Activated CD4-positive, alpha-beta T cell treated with anti-CD3 and anti-CD28 coated beads, Interleukin-2, amount 10 ng/mL, durations not matched to agents 24 days and 14 days (primary cell): Measurements from ENCODE around the gene RASGRF1. TPM values are rescaled to one million over a fixed set of nuclear protein-coding genes. Genes with fewer than 3 reads are reported as not detected.
"Not testable (repeated sequence)": the region's sequence is repeated elsewhere in the genome, so short reads cannot be mapped to it uniquely, and the experiment has no call there.

Experiments
- DNase-seq: peaks from one replicate; pipeline ENCODE4 v3.0.0; 2022
- H3K27ac Mint-ChIP-seq: one replicate; pipeline ENCODE4 v1.8.0; 2022; ENCODE audit warnings: mild to moderate bottlenecking, mixed read lengths
- H3K27me3 Mint-ChIP-seq: one replicate; pipeline ENCODE4 v1.8.0; 2022; ENCODE audit warnings: mixed read lengths
- H3K36me3 Mint-ChIP-seq: one replicate; pipeline ENCODE4 v1.8.0; 2022; ENCODE audit warnings: low read depth, mild to moderate bottlenecking, mixed read lengths
- H3K4me1 Mint-ChIP-seq: one replicate; pipeline ENCODE4 v1.8.0; 2021; ENCODE audit warnings: mixed read lengths
- H3K4me3 Mint-ChIP-seq: one replicate; pipeline ENCODE4 v1.8.0; 2022; ENCODE audit warnings: mild to moderate bottlenecking, moderate library complexity, mixed read lengths
- H3K9me3 Mint-ChIP-seq: one replicate; pipeline ENCODE4 v1.8.0; 2021; ENCODE audit warnings: mixed read lengths
- intact Hi-C: fragments of 100-400 bp; cut with micrococcal nuclease; formaldehyde crosslinking; loops from one replicate; pipeline ENCODE4 v1.15.1; 2023
- total RNA-seq: library from RNA; stranded (reverse); gene quantifications from 2 replicates; pipeline ENCODE4 v1.2.3, GENCODE V29; 2022

The RASGRF1 gene
- total RNA-seq, 1 donor from 2014 or later: not detected

- Mint-ChIP-seq H3K27me3 (no peaks in the 10 kb centered on the region), H3K36me3 (peaks cover 27% of the 10 kb centered on the region), H3K27ac (no peak overlapping the region), H3K4me1 (peaks cover 4% of the 10 kb centered on the region), H3K9me3 (no peaks in the 10 kb centered on the region), H3K4me3 (no peak overlapping the region)
- no peak for DNase-seq
- intact Hi-C loops: no loop called here
These were observed 159.8 kb downstream of the RASGRF1 start for GRCh38 chr15:78930577-78931388.

- Mint-ChIP-seq H3K27me3 (no peaks in the 10 kb centered on the region), H3K9me3 (no peaks in the 10 kb centered on the region), H3K36me3 (peaks cover 28% of the 10 kb centered on the region), H3K4me1 (peaks cover 4% of the 10 kb centered on the region), H3K4me3 (no peak overlapping the region), H3K27ac (no peak overlapping the region)
- intact Hi-C loops: no loop called here
- no peak for DNase-seq
These were observed 160.9 kb downstream of the RASGRF1 start for GRCh38 chr15:78929536-78930264.

- Mint-ChIP-seq H3K4me1 (no peaks in the 10 kb centered on the region), H3K36me3 (peaks cover 31% of the 10 kb centered on the region), H3K9me3 (no peaks in the 10 kb centered on the region), H3K27me3 (no peaks in the 10 kb centered on the region), H3K27ac (no peak overlapping the region), H3K4me3 (no peak overlapping the region)
- DNase-seq: no peak
- intact Hi-C loops: no loop called here
These were observed 161.9 kb downstream of the RASGRF1 start for GRCh38 chr15:78928616-78929093.

- H3K4me3 Mint-ChIP-seq, H3K9me3 Mint-ChIP-seq, intact Hi-C loops, H3K4me1 Mint-ChIP-seq, H3K27me3 Mint-ChIP-seq, H3K27ac Mint-ChIP-seq, DNase-seq: not testable (repeated sequence)
- peaks cover 31% of the 10 kb centered on the region for H3K36me3 Mint-ChIP-seq
These were observed 162.4 kb downstream of the RASGRF1 start for GRCh38 chr15:78928176-78928575.

GRCh38 chr15:78927077-78927790 is 163.3 kb downstream of the RASGRF1 start:
- H3K36me3 Mint-ChIP-seq: peaks cover 32% of the 10 kb centered on the region
- intact Hi-C loops: no loop called here
- H3K27ac Mint-ChIP-seq: no peak overlapping the region
- H3K4me3 Mint-ChIP-seq: no peak overlapping the region
- H3K4me1 Mint-ChIP-seq: no peaks in the 10 kb centered on the region
- no peaks in the 10 kb centered on the region for H3K27me3 Mint-ChIP-seq
- H3K9me3 Mint-ChIP-seq: no peaks in the 10 kb centered on the region
- no peak for DNase-seq

- intact Hi-C loops: no loop called here
- H3K27me3 Mint-ChIP-seq: no peaks in the 10 kb centered on the region
- no peak for DNase-seq
These were observed 164.4 kb downstream of the RASGRF1 start for GRCh38 chr15:78925956-78926743.

GRCh38 chr15:78925076-78925624 is 165.4 kb downstream of the RASGRF1 start:
- intact Hi-C loops: no loop called here
- peaks cover 40% of the 10 kb centered on the region for H3K36me3 Mint-ChIP-seq
- H3K27ac Mint-ChIP-seq: no peak overlapping the region
- H3K27me3 Mint-ChIP-seq: no peaks in the 10 kb centered on the region
- no peaks in the 10 kb centered on the region for H3K9me3 Mint-ChIP-seq
- no peak overlapping the region for H3K4me3 Mint-ChIP-seq
- DNase-seq: no peak
- no peaks in the 10 kb centered on the region for H3K4me1 Mint-ChIP-seq

More at GRCh38 chr15:78925956-78926743, 164.4 kb downstream of the RASGRF1 start:
- Mint-ChIP-seq H3K4me3 (no peak overlapping the region), H3K27ac (no peak overlapping the region), H3K4me1 (no peaks in the 10 kb centered on the region), H3K9me3 (no peaks in the 10 kb centered on the region), H3K36me3 (peaks cover 40% of the 10 kb centered on the region)

GRCh38 chr15:78923480-78924360 is 166.9 kb downstream of the RASGRF1 start:
- intact Hi-C loops: no loop called here
- Mint-ChIP-seq H3K4me1 (no peaks in the 10 kb centered on the region), H3K27ac (no peak overlapping the region), H3K27me3 (no peaks in the 10 kb centered on the region), H3K9me3 (no peaks in the 10 kb centered on the region), H3K36me3 (peaks cover 41% of the 10 kb centered on the region), H3K4me3 (no peak overlapping the region)
- no peak for DNase-seq

GRCh38 chr15:78923015-78923414 is 167.6 kb downstream of the RASGRF1 start:
- H3K9me3 Mint-ChIP-seq: no peaks in the 10 kb centered on the region
- DNase-seq: no peak
- no peak overlapping the region for H3K27ac Mint-ChIP-seq
- H3K27me3 Mint-ChIP-seq: no peaks in the 10 kb centered on the region
- no peaks in the 10 kb centered on the region for H3K4me1 Mint-ChIP-seq
- H3K36me3 Mint-ChIP-seq: peaks cover 43% of the 10 kb centered on the region
- H3K4me3 Mint-ChIP-seq: no peak overlapping the region
- intact Hi-C loops: no loop called here

- Mint-ChIP-seq H3K27ac (no peak overlapping the region), H3K4me1 (no peaks in the 10 kb centered on the region), H3K9me3 (no peaks in the 10 kb centered on the region), H3K36me3 (peaks cover 42% of the 10 kb centered on the region), H3K27me3 (no peaks in the 10 kb centered on the region), H3K4me3 (no peak overlapping the region)
- intact Hi-C loops: no loop called here
- DNase-seq: no peak
These were observed 168.1 kb downstream of the RASGRF1 start for GRCh38 chr15:78922527-78922926.

- peaks cover 37% of the 10 kb centered on the region for H3K36me3 Mint-ChIP-seq
- H3K4me1 Mint-ChIP-seq: no peaks in the 10 kb centered on the region
- H3K9me3 Mint-ChIP-seq: no peaks in the 10 kb centered on the region
- H3K27ac Mint-ChIP-seq: no peak overlapping the region
- H3K4me3 Mint-ChIP-seq: no peak overlapping the region
- no peaks in the 10 kb centered on the region for H3K27me3 Mint-ChIP-seq
- no peak for DNase-seq
- intact Hi-C loops: no loop called here
These were observed 168.6 kb downstream of the RASGRF1 start for GRCh38 chr15:78921940-78922339.

GRCh38 chr15:78921517-78921916 is 169.1 kb downstream of the RASGRF1 start:
- H3K36me3 Mint-ChIP-seq: peaks cover 37% of the 10 kb centered on the region
- DNase-seq: no peak
- no peak overlapping the region for H3K27ac Mint-ChIP-seq
- intact Hi-C loops: no loop called here
- no peaks in the 10 kb centered on the region for H3K9me3 Mint-ChIP-seq
- no peaks in the 10 kb centered on the region for H3K4me1 Mint-ChIP-seq
- no peak overlapping the region for H3K4me3 Mint-ChIP-seq
- no peaks in the 10 kb centered on the region for H3K27me3 Mint-ChIP-seq
